NCI-H128 (cell line): ENCODE data around the gene EPHA4.

Source experiments
- DNase-seq: peaks from one replicate; lab custom pipeline; 2025; ENCODE audit not compliant: unreplicated experiment; lab: John Stamatoyannopoulos, UW

Gene EPHA4

DNA sequence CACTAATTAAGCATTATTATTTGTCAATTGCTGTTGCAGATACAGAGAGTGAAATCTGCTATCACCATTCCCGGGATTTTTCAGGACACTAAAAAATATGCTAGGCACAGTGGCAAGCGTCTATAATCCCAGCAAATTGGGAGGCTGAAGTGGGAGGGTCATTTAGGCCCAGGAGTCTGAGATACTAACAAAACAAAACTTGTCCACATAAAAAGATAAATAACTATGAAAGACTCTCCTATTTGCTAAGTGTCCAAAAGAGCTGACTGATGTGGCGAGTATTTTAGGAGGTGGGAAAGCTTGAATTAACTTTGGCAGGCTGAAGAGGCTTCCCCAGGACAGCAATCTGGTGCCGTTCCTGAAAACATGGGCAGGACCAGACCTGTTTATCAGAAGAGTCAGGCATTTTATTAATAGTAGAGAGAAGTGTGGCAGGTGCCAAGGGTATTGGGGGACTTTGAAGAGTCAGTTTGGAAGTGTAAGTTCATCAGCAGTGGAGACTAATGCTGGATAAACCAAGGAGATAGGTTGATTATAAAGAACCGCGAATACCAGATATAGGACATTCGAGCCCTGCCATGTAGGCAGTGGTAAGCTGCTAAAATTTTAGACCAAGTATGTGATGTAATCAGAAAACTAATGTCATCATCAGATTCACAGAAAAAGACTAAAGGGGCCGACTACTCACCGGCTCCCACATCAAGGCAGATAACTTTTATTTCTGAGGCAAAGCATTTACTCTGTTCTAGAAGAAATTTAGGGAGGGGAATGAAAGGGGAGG is 201.8 kb downstream of the EPHA4 start:
- no peak for DNase-seq
